Esophagus squamous epithelium (tissue), 5 donors: ENCODE data around the gene SPR. TPM values are rescaled to one million over a fixed set of nuclear protein-coding genes. Genes with fewer than 3 reads are reported as not detected.

ENCODE experiments used
- DNase-seq: peaks from one replicate; lab custom pipeline; 2025; lab: John Stamatoyannopoulos, UW
- H3K27ac ChIP-seq, 4 donors: fragments of 200-600 bp; sonication (generic); one replicate each; pipeline ENCODE4 v1.5.1; 2016 to 2019; ENCODE audit warnings: mild to moderate bottlenecking in 1 of 4
- H3K27me3 ChIP-seq, 4 donors: fragments of 200-600 bp; sonication (generic); 1 replicate in 3 of 4; 2 replicates in 1 of 4; pipeline versions ENCODE4 v1.5.1 to v1.6.0; 2017 to 2021; ENCODE audit warnings: antibody characterized with exemption in 1 of 4
- H3K36me3 ChIP-seq, 3 donors: fragments of 200-600 bp; sonication (generic); one replicate each; pipeline ENCODE4 v1.5.1; 2016 to 2019
- H3K4me1 ChIP-seq, 3 donors: fragments of 200-600 bp; sonication (generic); one replicate each; pipeline ENCODE4 v1.5.1; 2017 to 2019
- H3K4me3 ChIP-seq, 4 donors: fragments of 200-600 bp; sonication (generic); 1 replicate in 3 of 4; 2 replicates in 1 of 4; pipeline ENCODE4 v1.5.1; 2016 to 2019; ENCODE audit warnings: mild to moderate bottlenecking in 2 of 4, moderate library complexity in 1 of 4
- H3K9me3 ChIP-seq, 3 donors: fragments of 200-600 bp; sonication (generic); one replicate each; pipeline ENCODE4 v1.5.1; 2016 to 2019
- POLR2A ChIP-seq, 4 donors: fragments of 450-650 bp; IDR thresholded peaks; one replicate each; pipeline ENCODE4 v1.6.1; 2017; ENCODE audit warnings: antibody characterized with exemption in 4 of 4, mild to moderate bottlenecking in 4 of 4, moderate library complexity in 3 of 4
- WGBS, 2 donors: methylation state at CpG; one replicate each; pipeline ENCODE4 v1.1.5; 2018; 5-methylcytosine and 5-hydroxymethylcytosine counted together
- intact Hi-C: fragments of 100-400 bp; cut with DNase I; formaldehyde crosslinking; loops from one replicate; pipeline ENCODE4 v1.15.0; 2022
- total RNA-seq, 4 donors: library from RNA; depleted of rRNA; stranded (reverse); fragments of >200 nt; gene quantifications; one replicate each; pipeline ENCODE4 v1.1.0, GENCODE V29; 2016
- TF ChIP-seq, protein P1 (sequence below), 6 experiments: fragments of 450-650 bp in 4 of 6; fragments of 200-600 bp in 2 of 6; sonication (generic) in 2 of 6; IDR thresholded peaks; one replicate each; pipeline ENCODE4 v1.5.1; 2016 to 2019; ENCODE audit warnings: antibody characterized with exemption in 6 of 6, mild to moderate bottlenecking in 4 of 6, moderate library complexity in 4 of 6
- donor health status: DM: yes; HTN: yes; CAD: no.

SPR gene
- total RNA-seq, 4 donors from 2014 or later, result 16.6 to 30.9 (median 22.8) TPM

DNA sequence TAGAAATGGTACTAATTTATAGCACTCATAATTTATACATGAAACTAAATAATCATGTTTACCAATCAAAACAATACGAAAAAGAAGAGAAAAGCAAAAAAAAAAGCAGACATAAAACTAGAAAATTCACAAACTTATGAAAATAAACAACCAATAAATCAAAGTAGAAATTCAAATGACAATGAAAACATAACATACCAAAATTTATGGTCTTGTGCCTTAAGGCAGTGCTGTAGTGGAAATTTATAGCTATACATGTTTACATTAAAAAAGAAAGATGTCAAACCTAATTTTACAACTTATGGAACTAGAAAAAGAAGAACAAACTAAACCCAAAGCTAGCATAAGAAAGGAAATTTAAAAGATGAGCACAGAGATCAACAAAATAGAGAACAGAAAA is 16.1 kb upstream of the SPR start:
- no peaks in the 10 kb centered on the region for H3K36me3 ChIP-seq
- H3K27ac ChIP-seq, result no peak overlapping the region
- H3K27me3 ChIP-seq, result peaks cover 0 to 24% (median 2%) of the 10 kb centered on the region in 4 donors
- H3K9me3 ChIP-seq, result no peaks in the 10 kb centered on the region
- TF ChIP-seq POLR2A (IDR thresholded peaks at IDR 0.05), result no peak
- TF ChIP-seq, protein P1, sequence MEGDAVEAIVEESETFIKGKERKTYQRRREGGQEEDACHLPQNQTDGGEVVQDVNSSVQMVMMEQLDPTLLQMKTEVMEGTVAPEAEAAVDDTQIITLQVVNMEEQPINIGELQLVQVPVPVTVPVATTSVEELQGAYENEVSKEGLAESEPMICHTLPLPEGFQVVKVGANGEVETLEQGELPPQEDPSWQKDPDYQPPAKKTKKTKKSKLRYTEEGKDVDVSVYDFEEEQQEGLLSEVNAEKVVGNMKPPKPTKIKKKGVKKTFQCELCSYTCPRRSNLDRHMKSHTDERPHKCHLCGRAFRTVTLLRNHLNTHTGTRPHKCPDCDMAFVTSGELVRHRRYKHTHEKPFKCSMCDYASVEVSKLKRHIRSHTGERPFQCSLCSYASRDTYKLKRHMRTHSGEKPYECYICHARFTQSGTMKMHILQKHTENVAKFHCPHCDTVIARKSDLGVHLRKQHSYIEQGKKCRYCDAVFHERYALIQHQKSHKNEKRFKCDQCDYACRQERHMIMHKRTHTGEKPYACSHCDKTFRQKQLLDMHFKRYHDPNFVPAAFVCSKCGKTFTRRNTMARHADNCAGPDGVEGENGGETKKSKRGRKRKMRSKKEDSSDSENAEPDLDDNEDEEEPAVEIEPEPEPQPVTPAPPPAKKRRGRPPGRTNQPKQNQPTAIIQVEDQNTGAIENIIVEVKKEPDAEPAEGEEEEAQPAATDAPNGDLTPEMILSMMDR (IDR thresholded peaks at IDR 0.05), result no peak
- no peak overlapping the region for H3K4me3 ChIP-seq
- DNase-seq, result no peak
- intact Hi-C loops, result no loop called here
- 38 to 48% methylated on average over 1 of the region's 1 CpG for whole genome bisulfite sequencing, 2 donors
- H3K4me1 ChIP-seq, result no peaks in the 10 kb centered on the region

DNA sequence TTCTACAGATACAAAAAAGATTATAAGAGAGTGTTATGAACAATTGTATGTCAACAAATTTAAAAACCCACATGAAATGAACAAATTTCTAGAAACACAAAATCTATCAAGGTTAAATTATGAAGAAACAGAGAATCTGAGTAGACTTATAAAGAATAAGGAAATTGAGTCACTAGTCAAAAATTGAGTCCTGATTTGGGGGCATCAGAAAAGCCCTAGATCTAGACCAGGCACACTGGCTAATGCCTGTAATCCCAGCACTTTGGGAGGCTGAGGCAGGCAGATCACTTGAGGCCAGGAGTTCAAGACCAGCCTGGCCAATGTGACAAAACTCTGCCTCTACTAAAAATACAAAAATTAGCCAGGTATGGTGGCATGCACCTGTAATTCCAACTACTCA is 15.3 kb upstream of the SPR start:
- intact Hi-C loops, result no loop called here
- no peak overlapping the region for H3K4me3 ChIP-seq
- H3K27me3 ChIP-seq, result peaks cover 0 to 26% (median 2%) of the 10 kb centered on the region in 4 donors
- no peak for DNase-seq
- TF ChIP-seq, protein P1 (IDR thresholded peaks at IDR 0.05), result no peak
- no peak for TF ChIP-seq POLR2A (IDR thresholded peaks at IDR 0.05)
- H3K36me3 ChIP-seq, result no peaks in the 10 kb centered on the region
- no peak overlapping the region for H3K27ac ChIP-seq
- no peaks in the 10 kb centered on the region for H3K4me1 ChIP-seq
- H3K9me3 ChIP-seq, result no peaks in the 10 kb centered on the region

DNA sequence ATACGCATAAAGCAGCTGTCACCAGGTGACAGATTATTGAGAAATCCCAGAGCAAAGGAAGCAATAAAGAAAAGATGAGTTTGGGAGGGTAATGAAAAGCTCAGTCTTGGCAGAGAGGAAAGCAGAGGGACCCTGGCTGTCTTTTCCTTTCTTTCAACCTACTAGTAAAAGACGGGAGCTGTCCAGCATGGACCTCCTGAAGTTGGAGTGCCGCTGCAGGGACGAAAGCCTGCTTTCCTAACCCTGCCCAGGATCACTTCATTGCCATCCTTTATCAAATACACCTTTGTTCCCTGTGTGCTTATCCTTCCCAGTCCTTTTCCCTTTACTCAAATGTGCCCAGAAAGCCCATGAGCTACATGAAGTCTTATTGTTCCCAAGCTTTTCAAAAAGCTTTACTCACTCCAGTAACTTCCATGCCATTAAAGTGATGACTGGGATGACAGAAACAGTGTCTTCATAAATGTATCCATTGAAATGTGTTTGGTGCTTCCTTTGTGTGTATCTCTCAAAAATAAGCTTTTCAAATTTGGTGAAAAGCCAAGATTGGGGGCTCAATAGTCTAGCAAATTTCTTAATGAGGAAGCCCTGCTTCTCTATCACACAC is 3.7 kb upstream of the SPR start:
- peaks cover 0 to 38% (median 0%) of the 10 kb centered on the region in 4 donors for H3K27me3 ChIP-seq
- no peak overlapping the region for H3K4me3 ChIP-seq
- no peaks in the 10 kb centered on the region for H3K36me3 ChIP-seq
- DNase-seq, result no peak
- 13% methylated on average over 4 of the region's 4 CpGs for WGBS, 2 donors
- intact Hi-C loops, result no loop called here
- H3K27ac ChIP-seq, result no peak overlapping the region
- H3K4me1 ChIP-seq, result peaks cover 6 to 22% (median 9%) of the 10 kb centered on the region in 3 donors
- no peak for TF ChIP-seq POLR2A (IDR thresholded peaks at IDR 0.05)
- TF ChIP-seq, protein P1 (IDR thresholded peaks at IDR 0.05), result no peak
- no peaks in the 10 kb centered on the region for H3K9me3 ChIP-seq

DNA sequence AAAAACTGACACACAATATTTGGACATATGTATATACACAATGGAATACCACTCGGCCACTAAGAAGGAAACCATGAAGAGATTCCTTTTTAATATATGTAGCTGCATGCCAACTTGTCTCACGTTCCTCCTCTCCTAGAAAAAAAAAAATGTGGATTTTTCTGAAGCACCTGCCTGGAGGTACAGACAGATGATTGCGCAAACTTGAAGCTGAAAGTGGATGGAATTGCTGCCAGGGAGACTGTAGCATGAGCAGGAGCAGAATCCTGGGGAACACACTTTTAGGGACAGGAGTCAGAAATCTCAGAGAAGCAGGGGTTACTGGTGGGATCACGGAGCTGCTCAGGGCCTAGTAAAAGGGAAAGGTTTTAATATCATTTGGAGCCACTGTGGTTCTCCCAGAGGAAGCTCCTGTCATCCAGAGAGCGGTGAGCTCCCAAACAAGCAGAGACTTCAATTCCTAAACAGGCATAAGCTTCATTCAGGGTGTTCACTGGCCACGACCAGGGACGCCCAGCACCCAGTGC is 640 bp upstream of the SPR start:
- peaks cover 0 to 21% (median 3%) of the 10 kb centered on the region in 3 donors for H3K36me3 ChIP-seq
- peak overlapping the region; percentile 81 to 90 (median 86) for H3K27ac ChIP-seq
- peaks cover 11 to 30% (median 14%) of the 10 kb centered on the region in 3 donors for H3K4me1 ChIP-seq
- H3K9me3 ChIP-seq, result no peaks in the 10 kb centered on the region
- intact Hi-C loops, result no loop called here
- H3K4me3 ChIP-seq, result peak overlapping the region; percentile 59 to 90 (median 78)
- no peak for DNase-seq
- H3K27me3 ChIP-seq, result peaks cover 0 to 17% (median 0%) of the 10 kb centered on the region in 4 donors
- 37 to 39% methylated on average over 3 to 6 of the region's 7 CpGs for WGBS, 2 donors
- TF ChIP-seq POLR2A (IDR thresholded peaks at IDR 0.05), result no peak
- TF ChIP-seq, protein P1 (IDR thresholded peaks at IDR 0.05), result no peak

DNA sequence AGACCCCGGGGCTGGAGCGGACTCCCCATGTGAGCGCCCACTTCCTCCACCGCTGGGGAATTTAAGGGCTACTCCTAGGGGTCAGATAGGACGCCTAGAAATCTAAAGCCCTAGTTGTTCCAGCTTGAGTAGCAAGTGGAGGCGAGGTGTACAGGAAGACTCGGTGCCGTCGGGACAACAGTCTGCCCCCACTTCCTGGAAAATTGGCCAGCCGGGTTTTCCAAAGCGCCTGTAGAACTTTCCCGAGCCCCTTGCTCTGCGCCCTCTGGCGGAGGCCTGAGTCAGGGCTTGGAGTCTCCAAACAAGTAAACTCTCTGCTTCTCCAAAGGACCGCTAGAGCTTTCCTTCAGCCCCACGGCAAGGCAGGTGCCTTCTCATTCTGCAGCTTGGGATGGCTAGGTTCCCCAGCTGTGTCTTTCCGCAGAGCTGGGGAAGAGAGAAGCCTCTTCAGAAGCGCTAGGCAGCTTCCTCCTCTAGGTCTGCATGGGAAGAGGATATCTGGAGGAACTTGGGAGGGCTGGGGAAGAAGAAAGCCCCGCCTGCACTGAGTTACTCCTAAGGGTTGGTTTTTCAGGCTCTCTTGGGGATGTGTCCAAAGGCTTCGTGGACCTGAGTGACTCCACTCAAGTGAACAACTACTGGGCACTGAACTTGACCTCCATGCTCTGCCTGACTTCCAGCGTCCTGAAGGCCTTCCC is 681 bp downstream of the SPR start:
- Histone ChIP-seq H3K4me1 (peaks cover 11 to 30% (median 14%) of the 10 kb centered on the region in 3 donors), H3K27me3 (peaks cover 0 to 8% (median 0%) of the 10 kb centered on the region in 4 donors), H3K27ac (peak overlapping the region; percentile 81 to 90 (median 86)), H3K9me3 (no peaks in the 10 kb centered on the region), H3K4me3 (peak overlapping the region; percentile 59 to 90 (median 78)), H3K36me3 (peaks cover 0 to 32% (median 6%) of the 10 kb centered on the region in 3 donors)
- DNase-seq, result no peak
- TF ChIP-seq, protein P1 (IDR thresholded peaks at IDR 0.05), result peak; percentile 64 to 93 (median 88)
- no peak for TF ChIP-seq POLR2A (IDR thresholded peaks at IDR 0.05)
- intact Hi-C loops, result no loop called here
- 11 to 15% methylated on average over 9 to 12 of the region's 21 CpGs for whole genome bisulfite sequencing, 2 donors
